ENCODE results near the gene PRDX5.

- TF ChIP-seq EZH2 (IDR thresholded peaks at IDR 0.05) (no peak), POLR2AphosphoS5 (IDR thresholded peaks at IDR 0.05; ENCODE audit: borderline replicate concordance, low read depth, low read length) (no peak), FOXP2 (optimal IDR thresholded peaks at IDR 0.05; ENCODE audit: control extremely low read depth, extremely low read length, insufficient read depth) (no peak)
Measured at GRCh38 chr11:64352099-64352994, 34.4 kb downstream of the PRDX5 start.

Data from SK-N-MC (cell line).